PC-3 (cell line): ENCODE data around the gene SCGB1C1.

ENCODE experiments used
- EZH2 ChIP-seq: fragments of 300-600 bp; sonication (generic); IDR thresholded peaks from one replicate; pipeline ENCODE4 v1.6.1; 2017; ENCODE audit warnings: antibody characterized with exemption, mild to moderate bottlenecking, low read length; ENCODE audit not compliant: unreplicated experiment
- TF ChIP-seq, protein P1 (sequence below): fragments of 300-600 bp; sonication (generic); conservative IDR thresholded peaks from 2 replicates; pipeline ENCODE4 v1.5.1; 2017; ENCODE audit warnings: antibody characterized with exemption, low read depth, mild to moderate bottlenecking, low read length

DNA sequence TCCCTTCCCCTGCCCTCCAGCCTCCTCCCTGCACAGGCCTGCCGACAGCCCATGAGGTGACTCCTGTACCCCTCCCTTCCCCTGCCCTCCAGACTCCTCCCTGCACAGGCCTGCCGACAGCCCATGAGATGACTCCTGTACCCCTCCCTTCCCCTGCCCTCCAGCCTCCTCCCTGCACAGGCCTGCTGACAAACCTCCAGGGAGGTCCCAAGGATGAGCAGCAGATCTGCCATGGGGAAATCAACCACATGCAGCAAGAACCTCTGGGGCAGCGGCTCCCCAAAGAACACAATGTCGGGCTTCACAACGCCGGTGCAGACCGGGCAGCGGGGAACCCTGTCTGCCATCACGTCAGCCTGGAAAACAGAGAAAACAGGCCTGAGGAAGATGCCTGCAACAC lies 31.0 kb downstream of the SCGB1C1 start:
- TF ChIP-seq, protein P1, sequence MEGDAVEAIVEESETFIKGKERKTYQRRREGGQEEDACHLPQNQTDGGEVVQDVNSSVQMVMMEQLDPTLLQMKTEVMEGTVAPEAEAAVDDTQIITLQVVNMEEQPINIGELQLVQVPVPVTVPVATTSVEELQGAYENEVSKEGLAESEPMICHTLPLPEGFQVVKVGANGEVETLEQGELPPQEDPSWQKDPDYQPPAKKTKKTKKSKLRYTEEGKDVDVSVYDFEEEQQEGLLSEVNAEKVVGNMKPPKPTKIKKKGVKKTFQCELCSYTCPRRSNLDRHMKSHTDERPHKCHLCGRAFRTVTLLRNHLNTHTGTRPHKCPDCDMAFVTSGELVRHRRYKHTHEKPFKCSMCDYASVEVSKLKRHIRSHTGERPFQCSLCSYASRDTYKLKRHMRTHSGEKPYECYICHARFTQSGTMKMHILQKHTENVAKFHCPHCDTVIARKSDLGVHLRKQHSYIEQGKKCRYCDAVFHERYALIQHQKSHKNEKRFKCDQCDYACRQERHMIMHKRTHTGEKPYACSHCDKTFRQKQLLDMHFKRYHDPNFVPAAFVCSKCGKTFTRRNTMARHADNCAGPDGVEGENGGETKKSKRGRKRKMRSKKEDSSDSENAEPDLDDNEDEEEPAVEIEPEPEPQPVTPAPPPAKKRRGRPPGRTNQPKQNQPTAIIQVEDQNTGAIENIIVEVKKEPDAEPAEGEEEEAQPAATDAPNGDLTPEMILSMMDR = no peak
- TF ChIP-seq EZH2 = no peak
